GM21381 (cell line): Measurements from ENCODE around the gene ZG16B.

Experiments
- ATAC-seq: cut with Tn5 transposase; IDR thresholded peaks from one replicate; pipeline ENCODE4 v1.9.1; 2021; ENCODE audit warnings: mild to moderate bottlenecking, moderate library complexity; ENCODE audit not compliant: unreplicated experiment

Gene ZG16B

GRCh38 chr16:2822496-2822895, 7.6 kb upstream of the ZG16B start:
- ATAC-seq: no peak

DNA sequence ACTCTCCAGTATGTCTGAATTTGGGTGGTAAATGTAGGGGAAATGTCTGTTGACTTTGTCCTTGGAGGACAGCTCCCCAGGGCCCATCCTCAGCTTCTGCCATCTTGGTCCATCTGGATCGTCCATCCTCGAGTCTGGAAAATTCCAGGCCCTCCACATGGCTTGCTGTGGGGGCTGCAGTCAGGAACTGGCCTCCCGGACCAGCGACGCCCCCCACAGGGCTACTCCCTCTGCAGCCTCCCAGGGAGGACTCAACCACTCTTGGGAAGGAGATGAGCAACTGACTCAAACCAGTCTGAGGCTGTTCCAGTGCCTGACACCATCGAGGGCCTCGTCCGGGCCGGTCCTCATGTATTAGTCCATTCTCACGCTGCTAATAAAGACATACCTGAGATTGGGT, 5.5 kb upstream of the ZG16B start:
- no peak for ATAC-seq

- ATAC-seq: no peak
These were observed 4.9 kb upstream of the ZG16B start for GRCh38 chr16:2825049-2825742.

DNA sequence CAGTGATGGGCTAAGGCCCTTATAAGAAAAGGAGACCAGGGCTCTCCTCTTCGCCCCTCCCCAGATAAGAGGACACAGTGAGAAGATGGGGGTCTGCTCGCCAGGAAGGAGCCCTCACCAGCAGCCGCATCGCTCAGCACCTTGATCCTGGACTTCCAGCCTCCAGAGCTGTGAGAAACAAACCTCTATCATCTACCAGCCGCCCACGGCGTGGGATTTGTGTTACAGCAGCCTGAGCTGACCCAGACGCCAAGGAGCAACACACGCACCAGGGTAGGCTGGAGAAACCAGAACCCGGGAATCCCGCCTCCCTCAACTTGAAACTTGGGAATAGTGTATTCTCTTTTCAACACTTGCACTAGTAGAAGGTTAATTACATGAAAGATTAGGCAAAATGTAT, 4.2 kb upstream of the ZG16B start:
- ATAC-seq: no peak

DNA sequence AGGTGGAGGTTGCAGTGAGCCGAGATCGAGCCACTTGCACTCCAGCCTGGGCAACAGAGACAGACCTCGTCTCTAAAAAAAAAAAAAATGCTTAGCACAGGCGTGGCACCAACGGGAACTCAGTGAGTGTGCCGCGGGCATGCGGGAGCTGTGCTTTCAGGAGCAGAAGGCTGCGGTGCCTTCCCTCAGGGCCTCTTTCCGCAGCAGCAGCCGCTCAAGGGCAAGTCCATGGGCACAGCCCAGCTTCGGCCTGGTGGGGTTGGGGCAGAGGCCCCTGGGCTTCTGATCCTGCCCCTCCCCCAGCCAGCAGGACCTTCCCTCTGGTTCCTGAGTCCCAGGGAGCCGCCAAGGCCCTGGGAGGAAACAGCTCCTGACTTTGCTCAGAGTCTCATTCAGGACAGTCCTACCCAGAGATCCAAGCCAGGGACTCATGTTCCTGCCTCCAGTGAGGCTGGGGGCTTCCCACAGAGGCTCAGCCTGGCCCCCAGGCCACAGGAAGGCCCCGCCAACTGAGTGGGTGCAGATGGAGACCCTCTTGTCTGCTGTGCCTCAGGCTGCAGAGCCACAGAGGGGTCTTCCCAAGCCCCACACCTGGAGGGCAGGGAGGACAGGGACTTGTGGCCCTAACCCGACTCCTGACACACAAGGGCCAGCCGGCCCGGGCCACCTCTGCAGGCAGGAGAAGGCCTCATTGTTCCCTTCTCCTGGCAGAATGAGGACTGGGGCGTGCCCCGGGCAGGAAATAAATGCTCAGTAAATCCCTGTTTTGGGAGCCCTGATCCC, 3.3 kb upstream of the ZG16B start:
- no peak for ATAC-seq

- ATAC-seq: no peak
These were observed 2.7 kb upstream of the ZG16B start for GRCh38 chr16:2827374-2827791.

DNA sequence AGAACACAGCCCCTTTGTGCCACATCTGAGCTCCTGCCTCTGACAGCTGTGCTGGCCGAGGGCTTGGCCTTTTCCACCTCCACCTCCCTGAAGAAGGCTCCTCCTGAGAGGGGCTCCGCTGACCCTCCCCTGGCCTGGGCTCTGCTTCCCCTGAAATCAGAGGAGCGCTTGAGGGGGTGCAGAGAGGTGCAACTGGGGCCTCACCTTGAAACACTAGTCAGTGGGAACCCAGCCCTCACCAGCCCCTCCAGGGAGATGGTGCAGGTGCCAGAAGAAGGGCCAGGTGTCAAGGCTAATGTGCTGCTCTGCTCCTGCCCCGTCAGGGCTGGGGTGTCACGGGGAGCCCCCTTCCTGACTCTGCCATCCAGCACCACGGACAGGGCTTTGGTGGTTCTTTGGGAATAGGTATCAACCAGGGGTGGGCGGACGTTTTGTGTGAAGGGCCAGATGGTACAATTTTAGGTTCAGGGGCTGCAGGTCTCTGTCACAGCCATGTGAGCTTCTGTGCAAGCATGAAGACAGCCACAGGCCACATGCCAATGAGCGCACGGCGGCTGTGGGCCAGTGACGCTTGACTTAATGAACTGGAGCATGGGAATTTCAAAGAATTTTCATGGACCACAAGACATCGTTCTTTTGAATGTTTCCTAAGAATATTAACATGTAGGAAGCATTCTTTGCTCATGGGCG, 2.1 kb upstream of the ZG16B start:
- no peak for ATAC-seq

DNA sequence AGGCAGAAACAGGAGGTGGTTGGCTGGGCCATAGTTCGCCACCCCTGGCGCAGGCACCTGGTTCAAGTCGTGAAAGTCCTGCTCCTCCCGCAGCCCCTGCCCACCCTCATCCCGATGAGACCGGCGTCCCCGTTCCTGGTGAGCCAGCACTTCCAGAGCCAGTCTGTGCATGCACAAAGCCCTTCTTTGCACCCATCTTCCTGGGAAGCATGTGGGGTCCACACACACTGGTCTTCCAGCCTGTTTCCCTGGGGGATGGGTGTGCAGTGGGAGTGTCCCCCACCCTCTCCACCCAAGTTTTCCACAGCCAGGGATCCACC, 1.6 kb upstream of the ZG16B start:
- ATAC-seq: no peak

GRCh38 chr16:2828876-2829430, 1.1 kb upstream of the ZG16B start:
- ATAC-seq: no peak

DNA sequence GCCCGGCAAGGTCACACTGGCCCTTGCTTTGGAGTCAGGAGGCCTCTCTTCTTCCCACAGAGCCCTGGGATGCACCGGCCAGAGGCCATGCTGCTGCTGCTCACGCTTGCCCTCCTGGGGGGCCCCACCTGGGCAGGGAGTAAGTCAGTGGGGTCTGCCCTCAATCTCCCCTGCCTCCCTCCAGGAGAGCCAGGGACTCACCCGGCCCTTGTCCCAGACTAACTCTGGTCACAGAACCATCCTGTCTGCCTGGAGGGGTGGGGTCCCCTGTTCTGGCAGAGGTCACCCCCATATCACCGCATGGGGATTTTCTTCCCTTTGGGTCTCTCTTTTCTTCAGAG, 222 bp downstream of the ZG16B start:
- no peak for ATAC-seq

- no peak for ATAC-seq
These were observed 1.1 kb downstream of the ZG16B start for GRCh38 chr16:2831203-2831602.

DNA sequence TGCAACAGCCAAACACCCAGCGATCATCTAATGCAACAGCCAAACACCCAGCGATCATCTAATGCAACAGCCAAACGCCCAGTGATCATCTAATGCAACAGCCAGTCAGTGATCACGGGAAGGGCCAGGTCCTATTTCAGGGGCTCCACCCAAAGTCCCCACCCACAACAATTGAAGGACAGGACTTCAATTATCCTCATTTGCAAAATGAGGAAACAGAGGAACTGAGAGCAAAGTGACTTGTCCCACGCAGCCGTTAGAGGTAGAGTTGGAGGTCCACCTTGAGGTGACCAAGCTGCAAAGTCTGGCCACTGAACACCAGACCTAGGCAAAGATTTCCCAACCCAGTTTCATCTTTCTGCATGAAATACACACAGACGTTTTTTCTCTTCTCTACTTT, 3.7 kb downstream of the ZG16B start:
- no peak for ATAC-seq

- ATAC-seq: no peak
These were observed 4.9 kb downstream of the ZG16B start for GRCh38 chr16:2834968-2835367.

DNA sequence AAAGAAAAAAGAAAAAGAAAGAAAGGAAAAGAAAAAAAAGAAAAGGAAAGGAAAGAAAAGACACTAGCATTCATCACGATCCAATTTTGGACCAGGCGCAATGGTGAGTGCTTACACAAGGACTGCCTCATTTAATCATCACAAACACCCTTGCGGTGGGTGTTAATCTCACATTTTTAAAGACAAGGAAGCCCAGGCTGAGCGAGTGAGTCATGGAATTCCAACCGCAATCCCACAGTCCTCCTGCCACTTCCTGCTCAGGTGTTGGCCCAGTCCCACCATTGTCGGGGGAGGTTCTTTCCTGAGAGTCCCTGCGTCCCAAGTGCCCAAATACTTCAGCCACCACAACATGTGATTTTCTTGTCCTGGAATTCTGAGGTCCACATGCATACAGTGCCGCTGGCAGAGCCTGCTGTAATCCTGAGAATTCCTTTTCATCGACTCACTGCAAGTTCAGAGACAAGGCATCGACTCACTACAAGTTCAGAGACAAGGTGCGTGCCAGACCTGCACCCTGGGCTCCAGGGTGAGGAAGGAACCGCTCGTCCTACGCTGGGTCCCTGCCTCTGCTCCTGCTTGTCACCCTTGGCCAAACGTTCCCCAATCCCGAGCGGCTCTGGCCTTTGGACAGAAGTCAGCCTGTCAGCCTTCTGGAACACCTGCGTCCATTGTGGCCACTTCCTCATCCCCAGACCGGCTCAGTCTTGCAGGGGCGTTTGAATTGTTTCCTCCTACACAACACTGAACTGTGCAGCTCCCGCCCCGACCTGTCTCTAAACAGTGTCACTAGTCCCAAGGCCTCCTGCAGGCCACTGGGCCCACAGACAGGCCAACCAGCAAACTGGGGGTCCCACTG, 5.8 kb downstream of the ZG16B start:
- ATAC-seq: no peak

- ATAC-seq: no peak
These were observed 6.8 kb downstream of the ZG16B start for GRCh38 chr16:2836646-2837508.

GRCh38 chr16:2838928-2839327, 8.8 kb downstream of the ZG16B start:
- no peak for ATAC-seq

- ATAC-seq: no peak
These were observed 9.7 kb downstream of the ZG16B start for GRCh38 chr16:2839650-2840450.

DNA sequence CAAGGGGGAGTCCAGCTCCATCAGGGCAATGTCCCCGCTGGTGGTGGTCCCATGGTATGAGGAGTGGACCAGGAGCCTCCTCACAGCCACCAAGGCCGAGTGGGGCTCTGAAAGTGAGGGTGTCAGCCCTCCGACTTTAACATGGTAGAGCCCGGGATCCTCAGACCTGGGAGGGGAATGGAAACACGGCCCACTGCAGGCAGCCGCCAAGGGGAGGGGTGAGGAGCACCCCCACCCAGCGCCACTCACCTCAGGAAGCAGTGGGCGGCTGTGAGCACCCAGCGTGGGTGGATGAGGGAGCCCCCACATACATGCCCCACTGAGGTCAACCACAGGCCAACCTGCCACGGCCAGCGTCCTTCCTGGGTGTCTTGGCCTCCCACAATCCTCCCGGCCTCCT, 10.8 kb downstream of the ZG16B start:
- no peak for ATAC-seq

GRCh38 chr16:2841606-2842339, 11.7 kb downstream of the ZG16B start:
- ATAC-seq: no peak
